Esophagus muscularis mucosa (tissue), 3 donors: ENCODE data around the gene KRT34.

Experiments used
- CTCF ChIP-seq, 3 experiments: fragments of 200-600 bp in 2 of 3; fragments of 450-650 bp in 1 of 3; sonication (generic) in 2 of 3; IDR thresholded peaks; one replicate each; pipeline ENCODE4 v1.5.1; 2017 to 2019; ENCODE audit warnings: antibody characterized with exemption in 3 of 3, mild to moderate bottlenecking in 2 of 3, moderate library complexity in 1 of 3
- POLR2AphosphoS5 ChIP-seq, 2 donors: sonication (generic); formaldehyde crosslinking; IDR thresholded peaks; one replicate each; pipeline ENCODE4 v1.6.1; 2017; ENCODE audit warnings: antibody characterized with exemption in 2 of 2

- TF ChIP-seq CTCF (IDR thresholded peaks at IDR 0.05) (no peak), POLR2AphosphoS5 (IDR thresholded peaks at IDR 0.05) (no peak)
Measured at GRCh38 chr17:41428591-41429291, 46.6 kb upstream of the KRT34 start.
